Activated T-cell treated with anti-CD3 and anti-CD28 coated beads, Interleukin-2, amount 50 U/mL, for 1 hour (primary cell): ENCODE data around the gene WBP2.

Experiments
- DNase-seq: peaks from one replicate; pipeline ENCODE4 v3.0.0-alpha.2; 2020

Gene WBP2

DNA sequence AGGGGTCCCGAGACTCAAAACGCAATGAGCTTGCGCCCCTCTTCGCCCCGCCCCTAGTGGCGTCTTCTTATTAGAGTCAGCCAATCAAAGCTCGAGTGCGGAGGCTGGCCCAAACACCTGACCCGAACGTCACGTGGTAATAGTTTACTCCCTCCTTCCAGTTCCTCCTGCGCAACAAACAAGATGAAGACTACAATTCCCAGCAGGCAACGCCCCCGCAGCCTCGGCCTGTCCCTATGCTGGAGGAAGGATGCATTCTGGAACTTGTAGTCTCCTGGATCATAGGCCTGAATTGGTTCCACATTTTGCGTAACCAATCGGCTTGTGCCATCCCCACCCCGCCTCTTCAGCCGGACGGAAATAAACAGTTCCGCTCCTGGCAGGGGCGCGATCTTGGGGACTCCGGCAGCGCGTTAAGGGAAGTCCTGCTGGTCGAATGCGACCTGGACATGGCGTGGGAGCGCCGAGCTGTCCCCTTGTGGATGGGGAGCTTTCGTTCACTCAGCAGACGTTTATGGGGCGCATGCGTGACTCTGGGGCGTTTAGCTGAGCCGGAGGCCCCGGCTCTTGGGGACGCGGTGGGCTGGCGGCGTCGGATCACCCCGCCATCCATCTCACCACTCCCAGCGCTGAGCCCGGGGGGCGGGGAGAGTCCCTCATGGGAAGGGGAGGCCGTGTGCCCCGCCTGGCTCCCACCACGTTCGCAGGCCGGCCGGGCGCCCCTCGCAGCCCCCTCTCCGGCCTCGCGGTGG lies at the start of gene WBP2:
Gene WBP2, minus strand, starts transcription at position 26 of the 752 bp plus-strand sequence. CDS start 38 bp downstream, outside the sequence.
- peak; percentile 93 for DNase-seq

DNA sequence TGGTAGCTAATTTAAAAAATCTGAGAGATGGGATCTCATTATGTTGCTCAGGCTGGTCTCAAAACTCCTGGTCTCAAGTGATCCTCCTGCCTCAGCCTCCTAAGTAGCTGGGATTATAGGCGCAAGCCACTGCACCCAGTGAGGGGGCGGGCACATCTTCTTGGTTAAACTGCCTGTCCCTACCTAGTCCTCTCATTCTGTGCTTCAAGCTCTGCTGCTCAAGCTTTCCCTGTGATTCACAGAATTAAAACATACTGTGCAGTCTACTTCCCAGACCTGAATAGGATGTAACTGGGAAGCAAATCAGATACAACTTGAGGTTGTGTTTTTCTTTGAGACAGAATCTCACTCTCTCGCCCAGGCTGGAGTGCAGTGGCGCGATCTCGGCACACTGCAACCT lies 47.3 kb upstream of the WBP2 start:
- DNase-seq: no peak

- no peak for DNase-seq
Measured at GRCh38 chr17:75901727-75902126, 46.6 kb upstream of the WBP2 start.

DNA sequence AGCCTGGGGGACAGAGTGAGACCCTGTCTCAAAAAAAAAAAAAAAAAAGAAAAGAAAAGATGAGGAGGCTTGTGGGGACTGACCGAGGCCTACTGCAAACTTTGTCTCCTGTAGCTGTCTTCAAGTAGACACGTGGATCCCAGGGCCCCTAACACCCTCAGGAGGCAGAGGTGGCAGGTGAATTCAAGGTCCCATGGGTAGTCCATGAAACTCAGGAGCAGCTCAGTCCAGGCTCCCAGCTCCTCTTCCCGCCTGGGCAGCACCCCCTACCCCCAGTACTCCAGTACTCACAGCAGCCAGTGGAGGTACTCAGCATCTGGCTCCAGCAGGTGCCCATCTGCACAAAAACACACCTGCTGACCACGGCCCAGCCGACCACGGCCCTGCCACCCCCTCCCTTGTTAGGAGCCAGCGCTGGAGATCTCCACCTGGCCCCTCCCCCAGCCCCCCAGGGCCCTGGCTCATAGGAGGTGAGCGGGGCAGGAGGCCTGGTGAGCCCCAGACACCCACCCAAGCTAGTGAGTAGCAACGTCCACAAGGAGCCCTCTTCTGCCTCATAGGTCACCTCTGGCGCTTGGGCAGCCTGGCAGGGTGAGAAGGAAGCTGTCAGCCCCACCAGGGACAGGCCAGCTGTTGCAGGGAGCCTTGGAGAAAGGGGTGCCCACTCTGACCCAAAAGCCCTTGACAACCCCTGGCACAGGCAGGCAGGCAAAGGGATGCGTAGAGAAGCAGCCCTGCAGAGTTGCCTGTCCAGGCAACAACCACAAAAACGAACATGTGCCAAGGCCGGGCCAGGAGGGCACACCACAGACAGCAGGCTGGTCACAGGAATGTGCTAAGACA lies 45.8 kb upstream of the WBP2 start:
- DNase-seq: no peak

GRCh38 chr17:75899767-75900468 lies 44.8 kb upstream of the WBP2 start:
- no peak for DNase-seq

GRCh38 chr17:75899353-75899752 lies 44.2 kb upstream of the WBP2 start:
- no peak for DNase-seq

DNA sequence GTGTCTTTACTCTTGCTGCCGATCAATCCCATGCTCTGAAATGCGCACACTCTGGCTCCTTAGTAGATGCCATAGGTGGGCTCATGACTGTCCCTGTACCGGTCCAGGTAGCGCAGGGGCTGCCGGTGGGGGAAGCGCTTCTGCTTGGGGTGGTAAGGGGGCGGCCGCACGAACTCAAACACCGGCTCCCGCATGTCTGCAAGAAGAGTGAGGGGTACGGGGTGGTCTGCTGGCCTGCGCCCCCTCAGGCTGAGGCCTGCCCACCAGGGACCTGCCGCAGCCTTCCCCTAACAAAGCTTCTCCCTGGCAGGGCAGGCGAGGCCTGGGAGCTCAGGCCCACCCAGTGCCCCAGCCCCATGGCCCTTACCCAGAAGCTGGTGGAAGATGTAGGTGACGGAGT lies 43.7 kb upstream of the WBP2 start:
- no peak for DNase-seq

- DNase-seq: no peak
Measured at GRCh38 chr17:75898065-75898464, 42.9 kb upstream of the WBP2 start.

DNA sequence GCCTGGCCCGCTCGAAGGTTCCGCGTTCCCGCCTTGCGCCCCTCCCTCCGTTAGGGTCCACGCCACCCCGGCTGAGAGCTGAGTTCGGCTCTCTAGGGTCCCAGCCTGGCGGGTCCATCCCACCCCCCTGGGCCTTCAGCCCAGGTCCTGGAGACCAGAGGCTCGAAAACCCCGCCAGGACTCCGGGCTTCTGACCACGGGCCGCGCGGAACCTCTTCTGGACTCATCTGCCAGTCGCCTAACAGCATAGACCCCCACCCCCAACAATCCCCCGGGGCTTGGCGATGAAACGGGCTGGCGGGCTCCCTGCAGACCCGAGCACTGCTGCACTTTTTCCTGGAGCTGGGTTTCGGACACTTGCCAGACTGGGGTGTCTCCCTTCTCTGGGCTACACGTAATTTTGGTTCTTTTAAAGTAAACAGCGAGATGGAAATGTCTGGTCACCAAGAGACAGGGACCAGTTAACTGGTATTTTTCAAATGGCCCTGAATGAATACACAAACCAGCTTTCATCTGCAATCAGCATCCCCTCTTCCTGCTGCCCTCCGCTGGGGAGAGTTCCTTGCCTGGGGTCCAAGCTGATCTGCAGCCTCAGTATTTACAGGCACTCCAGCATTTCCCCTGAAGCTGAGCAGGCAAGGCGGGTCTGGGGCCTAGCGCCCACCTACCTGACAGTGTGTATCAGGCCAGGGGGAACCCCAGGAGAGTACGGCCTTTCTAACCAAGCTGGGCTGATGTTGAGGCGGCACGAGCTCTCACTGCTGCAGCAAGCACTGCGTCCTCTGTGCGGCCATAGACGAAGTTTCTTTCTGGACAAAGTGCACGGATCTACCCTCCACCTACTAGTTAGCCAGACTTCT lies 42.3 kb upstream of the WBP2 start:
- no peak for DNase-seq

- DNase-seq: peak; percentile 88
Measured at GRCh38 chr17:75896415-75897159, 41.5 kb upstream of the WBP2 start, which contains the start of gene TRIM65. TRIM65 (minus strand) TSS chr17:75896951; CDS start chr17:75896937, 14 bp downstream.

DNA sequence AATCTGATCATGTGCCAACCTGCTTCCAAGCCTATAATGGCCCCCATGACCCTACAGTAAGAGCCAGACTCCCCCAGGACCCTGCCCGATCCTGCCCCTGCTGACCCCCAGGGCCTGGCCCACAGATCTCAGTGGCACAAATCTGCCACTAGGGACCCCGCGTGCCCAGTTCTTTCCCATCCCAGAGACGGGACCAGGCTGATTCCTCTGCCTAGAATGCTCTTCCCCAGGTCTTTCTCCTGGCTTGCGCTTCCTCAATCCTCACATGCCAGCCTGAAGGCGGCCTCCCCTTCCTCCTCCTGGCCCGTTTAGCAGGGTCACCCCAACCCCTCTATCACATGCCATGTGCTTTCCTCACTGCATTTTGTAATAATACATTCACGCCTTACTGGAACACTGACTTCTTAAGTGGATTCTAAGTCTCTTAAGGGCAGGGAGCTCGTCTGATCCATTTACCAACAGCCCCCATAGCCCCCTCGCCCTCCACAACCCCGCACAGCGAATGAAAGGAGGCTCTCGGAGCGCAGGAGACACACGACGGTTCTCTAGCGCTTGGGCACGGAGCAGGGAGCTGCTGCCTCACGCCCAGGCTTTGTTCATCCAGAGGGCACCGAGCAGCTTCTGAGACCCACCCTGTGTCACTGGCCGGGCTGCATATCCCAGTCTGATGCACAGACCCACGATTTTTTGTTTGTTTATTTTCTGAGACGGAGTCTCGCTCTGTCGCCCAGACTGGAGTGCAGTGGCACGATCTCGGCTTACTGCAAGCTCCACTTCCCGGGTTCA lies 40.4 kb upstream of the WBP2 start:
- no peak for DNase-seq

GRCh38 chr17:75894049-75894733 lies 39.1 kb upstream of the WBP2 start:
- no peak for DNase-seq

DNA sequence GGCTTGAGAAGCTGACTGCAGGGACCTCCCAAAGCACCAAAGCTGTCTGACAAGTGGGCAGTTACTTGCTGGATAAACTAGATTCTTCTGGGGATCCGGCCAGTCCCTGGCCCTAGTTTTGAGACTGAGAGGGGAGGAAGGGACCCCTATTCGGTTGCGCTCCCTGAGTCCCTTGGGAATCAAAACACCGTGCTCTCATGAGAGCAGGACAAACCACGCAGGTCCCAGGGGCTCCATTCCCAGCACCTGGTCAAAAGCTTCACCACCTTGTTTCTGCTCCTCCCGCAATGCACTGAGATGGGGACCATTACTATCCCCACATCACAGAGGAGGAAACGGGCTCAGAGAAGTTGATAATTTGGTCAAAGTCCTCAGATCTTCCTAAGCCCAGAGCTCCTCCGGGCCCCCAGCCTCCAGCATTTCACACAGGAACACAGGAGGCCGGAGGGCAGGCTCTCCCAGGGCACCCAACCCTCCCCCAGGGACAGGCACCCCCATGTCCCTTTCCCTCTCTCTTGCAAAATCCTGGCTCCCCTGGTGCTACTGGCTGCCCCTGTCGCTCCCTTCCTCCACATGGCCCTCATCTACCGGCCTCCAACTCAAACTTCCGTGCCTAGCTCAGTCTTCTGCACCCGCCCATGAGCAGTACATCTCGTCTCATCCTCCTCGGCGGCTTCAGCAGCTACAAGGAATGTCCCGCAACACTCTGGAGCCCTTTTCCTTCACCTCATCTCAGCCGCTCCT lies 38.3 kb upstream of the WBP2 start:
- no peak for DNase-seq

GRCh38 chr17:75892556-75893224 lies 37.6 kb upstream of the WBP2 start:
- DNase-seq: no peak

GRCh38 chr17:75891605-75892555 lies 36.7 kb upstream of the WBP2 start:
- no peak for DNase-seq

- DNase-seq: no peak
Measured at GRCh38 chr17:75891022-75891604, 36.0 kb upstream of the WBP2 start.

DNA sequence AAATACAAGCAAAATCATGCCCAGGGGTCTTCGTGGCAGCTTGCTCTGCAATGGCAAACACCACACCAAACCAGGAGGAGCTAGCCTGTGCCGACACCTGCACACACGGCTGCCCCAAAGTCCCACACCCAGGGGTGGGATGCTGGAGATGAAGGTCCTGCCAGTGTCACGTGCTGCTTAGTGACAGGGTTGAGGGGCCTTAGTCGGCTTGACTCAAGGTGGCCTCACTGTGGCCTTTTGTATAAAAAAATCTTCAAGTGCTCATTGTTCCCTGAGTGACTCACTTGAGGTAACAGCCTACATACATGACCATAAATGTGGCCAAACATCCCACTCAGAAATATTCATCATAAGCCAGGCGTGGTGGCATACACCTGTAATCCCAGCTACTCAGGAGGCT lies 34.3 kb upstream of the WBP2 start:
- no peak for DNase-seq
